ENCODE results near the gene MNT. TPM values are rescaled to one million over a fixed set of nuclear protein-coding genes. Genes with fewer than 3 reads are reported as not detected.

The MNT gene
- total and polyA plus RNA-seq, 2 of the 8 experiments (the other 6 are each of a cell fraction or from before 2014, with no cell fraction given): 5.0 to 17.3 TPM

DNA sequence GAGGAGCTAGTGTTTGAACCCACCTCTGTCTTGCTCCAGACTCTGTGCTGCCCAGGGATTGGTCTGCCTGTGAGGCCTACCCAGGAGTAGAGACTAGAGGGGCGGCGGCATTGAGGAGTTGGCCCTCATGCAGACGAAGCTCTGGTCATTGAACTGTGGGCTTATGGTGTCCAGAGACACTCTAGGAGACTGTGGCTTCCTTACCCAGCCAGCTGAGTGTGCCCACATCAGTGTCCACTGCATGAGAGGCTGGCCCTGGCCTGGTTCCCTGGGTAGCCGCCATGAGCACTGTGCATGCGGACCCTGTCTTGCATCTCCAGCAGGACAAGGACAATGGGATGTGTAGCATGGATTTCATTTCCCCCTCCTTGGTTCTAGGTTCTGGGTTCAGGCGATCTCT, 49.6 kb downstream of the MNT start:
- Histone ChIP-seq H3K23me2 (ENCODE audit: low read depth, low read length) (0 out of 2 replicates have a peak, but pooled peaks cover 6% of the 10 kb centered on the region), H3K9ac (replicated peaks in 1 of 4; ENCODE audit: extremely low read depth in 1 of 4, low read depth in 3 of 4, low read length in 3 of 4) (peak overlapping the region in 1 of 4 experiments; percentile 13; a peak in 1 of 7 replicates), H4K20me1 (replicated peaks in 1 of 2; ENCODE audit: control insufficient read depth in 1 of 2, insufficient read depth in 2 of 2, low read length in 2 of 2) (no peaks in the 10 kb centered on the region), H2BK12ac (ENCODE audit: low read depth, low read length) (no peak overlapping the region), H4K91ac (replicated peaks; ENCODE audit: insufficient read length, low read length) (no peak overlapping the region), H3K27me3 (replicated peaks in 1 of 4; ENCODE audit: control insufficient read depth in 3 of 4, extremely low read depth in 1 of 4, insufficient read depth in 3 of 4, low read length in 3 of 4) (no peaks in the 10 kb centered on the region), H2BK5ac (ENCODE audit: low read depth, low read length) (no peak overlapping the region), H2BK120ac (replicated peaks; ENCODE audit: low read depth, low read length) (no peak overlapping the region), H3K56ac (replicated peaks; ENCODE audit: insufficient read length, low read depth, low read length) (no peak overlapping the region), H2BK20ac (ENCODE audit: low read length) (no peak overlapping the region), H3K79me1 (ENCODE audit: low read depth, low read length) (peaks cover 3% of the 10 kb centered on the region; the same call in 1 of the 2 replicates), H3K4me3 (ENCODE audit: extremely low read depth in 1 of 4, insufficient read depth in 2 of 4, low read depth in 3 of 4, low read length in 4 of 4) (no peak overlapping the region), H2BK15ac (ENCODE audit: low read length) (no peak overlapping the region), H3K14ac (ENCODE audit: insufficient read length) (no peak overlapping the region), H3K79me2 (ENCODE audit: control insufficient read depth in 1 of 2, insufficient read depth in 2 of 2, low read length in 2 of 2) (no peaks in the 10 kb centered on the region; a peak in 1 of 4 replicates), H2AFZ (ENCODE audit: low read length) (no peak overlapping the region), H3K4me2 (ENCODE audit: insufficient read depth in 1 of 2, low read depth in 2 of 2, low read length in 2 of 2) (no peak overlapping the region), H3K4ac (replicated peaks; ENCODE audit: insufficient read length, low read depth, low read length) (no peak overlapping the region), H4K5ac (ENCODE audit: insufficient read length, low read depth, low read length) (no peak overlapping the region), H3K18ac (ENCODE audit: extremely low read depth, low read length) (no peak overlapping the region), H4K8ac (ENCODE audit: extremely low read depth, insufficient read depth, low read length) (no peak overlapping the region), H3K27ac (ENCODE audit: low read depth, low read length) (no peak overlapping the region), H3K4me1 (replicated peaks in 1 of 4; ENCODE audit: control insufficient read depth in 3 of 4, insufficient read depth in 4 of 4, low read length in 3 of 4) (peaks cover 4 to 17% (median 6%) of the 10 kb centered on the region in 4 experiments), H3K9me3 (ENCODE audit: insufficient read depth in 2 of 2, low read depth in 1 of 2, low read length in 1 of 2) (no peaks in the 10 kb centered on the region), H3K36me3 (ENCODE audit: control insufficient read depth in 2 of 4, insufficient read depth in 4 of 4, low read length in 3 of 4) (no peaks in the 10 kb centered on the region), H2AK5ac (ENCODE audit: low read depth, low read length) (no peak overlapping the region), H3K23ac (ENCODE audit: insufficient read length) (no peak overlapping the region)
- FAIRE-seq (no peak), DNase-seq (ENCODE audit: low read depth in 1 of 2, low spot score in 2 of 2) (no peak)
- ChIA-PET CTCF (ENCODE audit: partially characterized antibody) (interaction anchor here (0.9 to 4.5 kb wide), 6 partner anchors 13 to 68 kb away, joined by 3 to 69 read pairs (median 20); partner anchors contain the start of genes SGSM2 and TSR1), POLR2A (ENCODE audit: partially characterized antibody) (interaction anchor here (0.9 to 1.4 kb wide), 3 partner anchors 15 to 22 kb away, joined by 3 to 6 read pairs (median 4); partner anchors contain the start of gene TSR1)
- TF ChIP-seq CEBPB (IDR thresholded peaks at IDR 0.05; ENCODE audit: low read depth, low read length): no peak
- TF ChIP-seq ZNF274 (IDR thresholded peaks at IDR 0.05; ENCODE audit: borderline replicate concordance, extremely low read depth, low read length): no peak
- WGBS, 2 experiments (ENCODE audit: extremely low coverage in 1 of 2, insufficient coverage in 1 of 2, insufficient read length in 1 of 2, insufficient replicate concordance in 2 of 2, low coverage in 1 of 2, low lambda C conversion rate in 2 of 2, missing lambda C conversion rate in 1 of 2): 96% methylated on average over 6 of the region's 6 CpGs; no CpG with 5 or more reads in 1 of the 2 experiments
